A673 (cell line): ENCODE results near the gene CLCNKA. TPM values are rescaled to one million over a fixed set of nuclear protein-coding genes. Genes with fewer than 3 reads are reported as not detected.

Source experiments
- BruUV-seq: library from RNA; stranded (reverse); fragments of 400-500 nt; replicated peaks from 2 replicates; lab custom pipeline; 2021; lab: Mats Ljungman, UMichigan
- CTCF ChIA-PET: fragments of 300-600 bp; sonication (Branson Sonifier 250); formaldehyde crosslinking; loops from one replicate; lab custom pipeline; 2022; ENCODE audit warnings: antibody characterized with exemption; lab: Charles Lee
- POLR2A ChIA-PET: fragments of 300-600 bp; sonication (Branson Sonifier 250); formaldehyde crosslinking; loops from one replicate; lab custom pipeline; 2022; ENCODE audit warnings: antibody characterized with exemption; ENCODE audit not compliant: low non-redundant PET; lab: Charles Lee
- DNase-seq: peaks from one replicate; pipeline ENCODE4 v3.0.0-alpha.2; 2015; ENCODE audit warnings: low spot score
- H3K27ac ChIP-seq: fragments of 200-600 bp; sonication (generic); 2 replicates; pipeline ENCODE4 v1.5.1; 2016; ENCODE audit warnings: mixed run types, low read depth, mild to moderate bottlenecking, mixed read lengths, antibody characterized with exemption, low read length; ENCODE audit not compliant: poor library complexity, severe bottlenecking
- H3K27me3 ChIP-seq: fragments of 200-600 bp; sonication (generic); replicated peaks from 2 replicates; pipeline ENCODE4 v1.6.1; 2017; ENCODE audit warnings: mixed run types, low read depth, mild to moderate bottlenecking, mixed read lengths, antibody characterized with exemption, low read length; ENCODE audit not compliant: insufficient read depth, poor library complexity
- H3K36me3 ChIP-seq: fragments of 200-600 bp; sonication (generic); 2 replicates; pipeline ENCODE4 v1.6.1; 2016; ENCODE audit warnings: mixed run types, mild to moderate bottlenecking, mixed read lengths, antibody characterized with exemption, low read length; ENCODE audit not compliant: insufficient read depth, poor library complexity, severe bottlenecking
- H3K4me1 ChIP-seq: fragments of 200-600 bp; sonication (generic); 2 replicates; pipeline ENCODE4 v1.6.1; 2017; ENCODE audit warnings: mixed run types, mild to moderate bottlenecking, mixed read lengths, antibody characterized with exemption, low read length; ENCODE audit not compliant: insufficient read depth, poor library complexity, severe bottlenecking
- H3K4me3 ChIP-seq: fragments of 200-600 bp; sonication (generic); 2 replicates; pipeline ENCODE4 v1.5.1; 2016; ENCODE audit warnings: low read depth, mixed run types, mild to moderate bottlenecking, mixed read lengths, low read length; ENCODE audit not compliant: poor library complexity, severe bottlenecking
- H3K9me3 ChIP-seq: fragments of 200-600 bp; sonication (generic); 2 replicates; pipeline ENCODE4 v1.6.1; 2016; ENCODE audit warnings: mixed run types, low read depth, mild to moderate bottlenecking, mixed read lengths, antibody characterized with exemption, low read length; ENCODE audit not compliant: poor library complexity, severe bottlenecking
- EZH2 ChIP-seq: fragments of 200-600 bp; sonication (generic); IDR thresholded peaks from 2 replicates; pipeline ENCODE4 v1.6.1; 2017; ENCODE audit warnings: borderline replicate concordance, low read depth, mild to moderate bottlenecking, mixed read lengths, antibody characterized with exemption, low read length; ENCODE audit not compliant: poor library complexity, severe bottlenecking
- intact Hi-C: fragments of 100-400 bp; cut with micrococcal nuclease; formaldehyde crosslinking; loops from one replicate; pipeline ENCODE4 v1.10.0; 2022; ENCODE audit not compliant: unreplicated experiment
- total RNA-seq: library from RNA; stranded (reverse); gene quantifications from 2 replicates; pipeline ENCODE4 v1.2.3, GENCODE V29; 2021
- TF ChIP-seq, protein P1 (sequence below): fragments of 300-800, 200-600 bp; sonication (generic); conservative IDR thresholded peaks from 2 replicates; pipeline ENCODE4 v1.5.1; 2017; ENCODE audit warnings: low read depth, mild to moderate bottlenecking, antibody characterized with exemption, low read length, moderate library complexity, mixed read lengths

Gene CLCNKA
- total RNA-seq, 1 experiment from 2014 or later = not detected

GRCh38 chr1:16067933-16068332 lies 46.1 kb downstream of the CLCNKA start:
- Histone ChIP-seq H3K27me3 (no peaks in the 10 kb centered on the region), H3K4me3 (no peak overlapping the region), H3K36me3 (no peaks in the 10 kb centered on the region), H3K27ac (no peak overlapping the region), H3K4me1 (no peaks in the 10 kb centered on the region), H3K9me3 (no peaks in the 10 kb centered on the region)
- no TSS peak for BruUV-seq
- no peak for TF ChIP-seq EZH2
- TF ChIP-seq, protein P1, sequence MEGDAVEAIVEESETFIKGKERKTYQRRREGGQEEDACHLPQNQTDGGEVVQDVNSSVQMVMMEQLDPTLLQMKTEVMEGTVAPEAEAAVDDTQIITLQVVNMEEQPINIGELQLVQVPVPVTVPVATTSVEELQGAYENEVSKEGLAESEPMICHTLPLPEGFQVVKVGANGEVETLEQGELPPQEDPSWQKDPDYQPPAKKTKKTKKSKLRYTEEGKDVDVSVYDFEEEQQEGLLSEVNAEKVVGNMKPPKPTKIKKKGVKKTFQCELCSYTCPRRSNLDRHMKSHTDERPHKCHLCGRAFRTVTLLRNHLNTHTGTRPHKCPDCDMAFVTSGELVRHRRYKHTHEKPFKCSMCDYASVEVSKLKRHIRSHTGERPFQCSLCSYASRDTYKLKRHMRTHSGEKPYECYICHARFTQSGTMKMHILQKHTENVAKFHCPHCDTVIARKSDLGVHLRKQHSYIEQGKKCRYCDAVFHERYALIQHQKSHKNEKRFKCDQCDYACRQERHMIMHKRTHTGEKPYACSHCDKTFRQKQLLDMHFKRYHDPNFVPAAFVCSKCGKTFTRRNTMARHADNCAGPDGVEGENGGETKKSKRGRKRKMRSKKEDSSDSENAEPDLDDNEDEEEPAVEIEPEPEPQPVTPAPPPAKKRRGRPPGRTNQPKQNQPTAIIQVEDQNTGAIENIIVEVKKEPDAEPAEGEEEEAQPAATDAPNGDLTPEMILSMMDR = no peak
- CTCF ChIA-PET = no interaction called here
- DNase-seq = no peak
- POLR2A ChIA-PET = no interaction called here
- intact Hi-C loops = no loop called here

DNA sequence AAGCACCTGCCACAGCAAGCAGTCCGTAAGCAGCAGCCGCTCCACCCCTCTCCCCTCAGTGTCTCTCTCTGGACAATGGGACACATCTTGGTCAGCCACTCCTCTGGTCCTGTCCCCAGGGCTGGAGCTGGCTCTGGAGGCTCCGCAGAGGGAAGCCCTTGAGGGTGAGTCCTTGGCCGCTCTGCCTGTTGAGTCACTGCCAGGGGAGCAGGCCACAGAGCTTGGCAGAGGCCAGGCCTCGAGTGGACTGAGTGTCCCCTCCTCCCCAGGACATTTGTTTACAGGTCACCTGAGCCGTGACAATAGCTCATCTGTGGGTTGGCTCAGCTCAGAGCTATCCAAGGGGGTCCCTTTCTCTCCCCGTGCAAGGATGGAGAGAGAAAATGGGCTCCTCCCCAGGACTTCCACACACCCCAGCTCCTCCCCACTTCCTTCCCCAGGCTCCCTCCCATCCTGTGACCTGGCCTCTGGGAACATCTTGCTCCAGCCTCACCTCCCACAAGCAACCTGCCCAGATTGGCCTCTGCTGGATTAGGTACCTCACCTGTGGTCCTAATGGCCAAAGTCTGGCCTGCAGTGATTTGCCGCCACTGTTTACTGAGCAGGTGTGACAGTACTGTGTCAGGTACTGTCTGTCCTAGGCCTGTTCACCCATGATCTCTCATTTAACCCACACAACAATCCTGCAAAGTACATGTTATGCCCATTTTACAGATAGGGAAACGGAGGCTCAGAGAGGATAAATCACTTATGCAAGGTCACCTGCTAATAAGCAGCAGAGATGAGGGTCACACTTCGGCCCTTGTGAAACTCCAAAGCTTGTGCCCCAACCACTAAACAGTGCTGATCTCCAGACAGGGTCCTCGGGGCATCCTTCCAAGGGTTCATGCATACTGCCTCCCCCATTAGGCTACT lies 46.8 kb downstream of the CLCNKA start:
- Histone ChIP-seq H3K4me3 (no peak overlapping the region), H3K27ac (no peak overlapping the region), H3K9me3 (no peaks in the 10 kb centered on the region), H3K4me1 (no peaks in the 10 kb centered on the region), H3K36me3 (no peaks in the 10 kb centered on the region), H3K27me3 (no peaks in the 10 kb centered on the region)
- TF ChIP-seq EZH2 = no peak
- TF ChIP-seq, protein P1 = no peak
- CTCF ChIA-PET = no interaction called here
- POLR2A ChIA-PET = no interaction called here
- no peak for DNase-seq
- intact Hi-C loops = no loop called here
- no TSS peak for BruUV-seq

DNA sequence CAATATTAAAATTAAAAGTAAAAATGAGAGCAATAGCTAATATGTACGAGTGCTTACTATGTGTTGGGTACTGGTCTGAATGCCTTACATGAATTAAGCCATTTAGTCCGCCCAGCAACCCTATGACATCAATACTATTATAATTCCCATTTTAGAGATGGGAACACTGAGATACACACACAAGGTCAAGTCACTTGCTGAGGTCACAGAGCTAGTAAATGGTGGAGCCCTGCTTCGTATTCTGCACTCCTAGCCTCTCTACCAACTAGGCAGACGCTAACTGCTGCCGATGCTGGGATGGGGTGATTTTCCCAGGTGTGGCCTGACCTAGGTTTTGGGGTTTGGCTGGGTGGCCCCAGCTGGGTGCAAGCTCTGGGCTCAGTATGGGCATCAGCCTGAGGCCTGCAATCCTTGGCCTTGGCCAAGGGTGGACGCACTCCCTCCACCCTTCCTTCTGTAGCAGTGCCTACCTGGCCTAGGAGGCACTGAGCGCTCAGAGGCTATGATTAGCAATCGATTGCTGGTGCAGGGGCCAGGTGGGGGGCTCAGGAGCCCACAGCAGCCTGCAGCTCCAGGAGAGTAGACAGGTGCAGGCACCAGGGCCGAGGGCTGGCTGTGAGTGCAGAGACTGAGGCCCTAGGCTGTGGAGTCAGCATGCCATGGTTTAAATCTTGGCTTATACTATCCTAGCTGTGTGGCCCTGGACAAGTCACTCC lies 49.0 kb downstream of the CLCNKA start:
- intact Hi-C loops = no loop called here
- POLR2A ChIA-PET = no interaction called here
- Histone ChIP-seq H3K36me3 (no peaks in the 10 kb centered on the region), H3K9me3 (no peaks in the 10 kb centered on the region), H3K4me3 (no peak overlapping the region), H3K27me3 (no peaks in the 10 kb centered on the region), H3K4me1 (no peaks in the 10 kb centered on the region), H3K27ac (no peak overlapping the region)
- no peak for DNase-seq
- CTCF ChIA-PET = no interaction called here
- TF ChIP-seq, protein P1 = no peak
- no peak for TF ChIP-seq EZH2
- no TSS peak for BruUV-seq
